ENCODE data around the gene MMP26.

The MMP26 gene

GRCh38 chr11:4700436-4700820, 4.2 kb upstream of the MMP26 start:
- H3K9ac ChIP-seq (ENCODE audit: low read length), result no peak overlapping the region
- H3K4me3 ChIP-seq (ENCODE audit: insufficient read depth in 1 of 2, low read depth in 1 of 2, low read length in 2 of 2), result no peak overlapping the region
- DNase-seq, result no peak
- H3K4ac ChIP-seq (ENCODE audit: low read depth in 1 of 2, low read length in 2 of 2), result no peak overlapping the region
- H3K9me3 ChIP-seq (ENCODE audit: control insufficient read depth, low read length), result no peaks in the 10 kb centered on the region
- no peak overlapping the region for H2BK12ac ChIP-seq (ENCODE audit: low read length in 2 of 2)
- no peak overlapping the region for H2AK5ac ChIP-seq (ENCODE audit: low read length, severe bottlenecking)
- H3K4me2 ChIP-seq (ENCODE audit: low read length, poor library complexity, severe bottlenecking), result no peak overlapping the region
- H3K23ac ChIP-seq (ENCODE audit: low read length in 2 of 2), result no peak overlapping the region
- no peak overlapping the region for H3K14ac ChIP-seq (ENCODE audit: low read length in 2 of 2)
- no peaks in the 10 kb centered on the region for H3K79me1 ChIP-seq (replicated peaks; ENCODE audit: low read length, poor library complexity, severe bottlenecking)
- H2BK15ac ChIP-seq (ENCODE audit: low read depth, poor library complexity, severe bottlenecking), result no peak overlapping the region
- H3K27me3 ChIP-seq (ENCODE audit: control insufficient read depth in 1 of 2, insufficient read depth in 1 of 2, low read length in 2 of 2), result no peaks in the 10 kb centered on the region
- no peaks in the 10 kb centered on the region for H3K4me1 ChIP-seq (ENCODE audit: control insufficient read depth, insufficient read depth, low read depth, low read length)
- H2BK120ac ChIP-seq (ENCODE audit: low read depth, low read length), result no peak overlapping the region
- no peak overlapping the region for H4K91ac ChIP-seq (ENCODE audit: low read length)
- H3K36me3 ChIP-seq (ENCODE audit: control insufficient read depth in 1 of 2, insufficient read depth in 2 of 2, low read depth in 1 of 2, low read length in 2 of 2), result no peaks in the 10 kb centered on the region
- WGBS, result no CpG with 5 or more reads among the region's 1 CpG
- no peak overlapping the region for H3K18ac ChIP-seq (ENCODE audit: low read depth in 1 of 2, low read length in 2 of 2)
- no peak overlapping the region for H2AFZ ChIP-seq (ENCODE audit: low read depth, low read length)
- no peak overlapping the region for H4K8ac ChIP-seq (ENCODE audit: low read length)
- no peak overlapping the region for H3K27ac ChIP-seq (ENCODE audit: low read length, poor library complexity, severe bottlenecking)
- H2BK5ac ChIP-seq (ENCODE audit: low read depth, low read length, poor library complexity, severe bottlenecking), result no peak overlapping the region

DNA sequence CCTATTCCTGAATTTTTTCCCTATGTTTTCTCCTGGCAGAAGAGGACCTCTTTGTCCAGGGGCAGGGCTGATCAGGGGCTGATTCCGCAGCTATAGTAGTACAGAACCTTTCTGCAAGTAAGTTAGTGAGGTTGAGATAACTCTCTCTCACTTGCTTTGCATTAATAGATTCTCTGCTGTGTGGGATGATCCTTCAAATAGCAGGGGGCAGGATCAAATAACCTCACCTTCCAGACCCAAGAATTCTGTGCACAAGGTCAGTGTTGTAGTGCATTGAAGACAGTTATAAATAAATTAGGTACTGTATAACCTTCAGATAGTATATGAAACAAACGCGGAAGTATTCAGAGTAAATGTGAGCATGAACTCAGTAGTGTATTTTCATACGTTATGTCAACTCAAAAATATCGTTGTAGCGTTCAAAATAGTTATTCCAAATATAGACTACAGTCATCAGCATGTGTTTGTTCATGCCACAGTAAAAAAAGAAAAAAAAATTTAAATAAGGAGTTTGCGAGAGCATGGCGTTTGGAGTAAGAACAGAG, 278 bp downstream of the MMP26 start:
- DNase-seq, result no peak
- H3K27me3 ChIP-seq (ENCODE audit: control insufficient read depth in 1 of 2, insufficient read depth in 1 of 2, low read length in 2 of 2), result peaks cover 0 to 5% of the 10 kb centered on the region in 2 experiments
- H3K27ac ChIP-seq (ENCODE audit: low read length, poor library complexity, severe bottlenecking), result peak overlapping the region; percentile 86
- 90% methylated on average over 6 of the region's 8 CpGs for WGBS
- no peak overlapping the region for H2BK15ac ChIP-seq (ENCODE audit: low read depth, poor library complexity, severe bottlenecking)
- no peak overlapping the region for H2BK5ac ChIP-seq (ENCODE audit: low read depth, low read length, poor library complexity, severe bottlenecking)
- H3K4me3 ChIP-seq (ENCODE audit: insufficient read depth in 1 of 2, low read depth in 1 of 2, low read length in 2 of 2), result no peak overlapping the region
- no peak overlapping the region for H2AFZ ChIP-seq (ENCODE audit: low read depth, low read length)
- H3K4ac ChIP-seq (ENCODE audit: low read depth in 1 of 2, low read length in 2 of 2), result no peak overlapping the region
- no peaks in the 10 kb centered on the region for H3K9me3 ChIP-seq (ENCODE audit: control insufficient read depth, low read length)
- no peak overlapping the region for H3K4me2 ChIP-seq (ENCODE audit: low read length, poor library complexity, severe bottlenecking)
- H3K23ac ChIP-seq (ENCODE audit: low read length in 2 of 2), result no peak overlapping the region
- no peaks in the 10 kb centered on the region for H3K36me3 ChIP-seq (ENCODE audit: control insufficient read depth in 1 of 2, insufficient read depth in 2 of 2, low read depth in 1 of 2, low read length in 2 of 2)
- H3K79me1 ChIP-seq (replicated peaks; ENCODE audit: low read length, poor library complexity, severe bottlenecking), result no peaks in the 10 kb centered on the region
- H3K9ac ChIP-seq (ENCODE audit: low read length), result no peak overlapping the region
- no peak overlapping the region for H3K14ac ChIP-seq (ENCODE audit: low read length in 2 of 2)
- no peak overlapping the region for H2AK5ac ChIP-seq (ENCODE audit: low read length, severe bottlenecking)
- H3K4me1 ChIP-seq (ENCODE audit: control insufficient read depth, insufficient read depth, low read depth, low read length), result no peaks in the 10 kb centered on the region
- no peak overlapping the region for H4K91ac ChIP-seq (ENCODE audit: low read length)
- H3K18ac ChIP-seq (ENCODE audit: low read depth in 1 of 2, low read length in 2 of 2), result no peak overlapping the region
- H2BK120ac ChIP-seq (ENCODE audit: low read depth, low read length), result no peak overlapping the region
- no peak overlapping the region for H4K8ac ChIP-seq (ENCODE audit: low read length)
- no peak overlapping the region for H2BK12ac ChIP-seq (ENCODE audit: low read length in 2 of 2)

DNA sequence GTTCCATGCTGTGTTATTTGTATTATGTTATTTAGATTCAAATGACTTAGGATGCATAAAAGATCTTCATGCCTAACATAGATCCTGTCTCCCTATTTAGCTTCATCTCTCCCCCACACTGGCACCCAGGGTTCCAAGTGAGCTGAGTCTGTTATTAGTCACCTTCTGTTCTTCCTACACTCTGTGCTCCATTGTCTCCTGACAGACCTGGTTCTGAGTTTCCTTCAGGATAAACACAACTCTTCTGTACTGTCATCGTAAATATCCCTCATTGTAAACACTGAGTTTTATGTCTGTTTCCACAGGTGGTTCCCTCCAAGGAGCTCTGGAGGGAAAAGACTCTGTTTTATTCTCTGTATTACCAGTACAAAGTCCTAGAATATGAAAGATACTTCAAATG, 8.7 kb downstream of the MMP26 start:
- Histone ChIP-seq H3K36me3 (ENCODE audit: control insufficient read depth in 1 of 2, insufficient read depth in 2 of 2, low read depth in 1 of 2, low read length in 2 of 2) (no peaks in the 10 kb centered on the region), H3K4ac (ENCODE audit: low read depth in 1 of 2, low read length in 2 of 2) (no peak overlapping the region), H3K23ac (ENCODE audit: low read length in 2 of 2) (no peak overlapping the region), H2BK12ac (ENCODE audit: low read length in 2 of 2) (no peak overlapping the region), H3K79me1 (replicated peaks; ENCODE audit: low read length, poor library complexity, severe bottlenecking) (no peaks in the 10 kb centered on the region), H3K4me3 (ENCODE audit: insufficient read depth in 1 of 2, low read depth in 1 of 2, low read length in 2 of 2) (no peak overlapping the region), H3K4me2 (ENCODE audit: low read length, poor library complexity, severe bottlenecking) (no peak overlapping the region), H2AFZ (ENCODE audit: low read depth, low read length) (no peak overlapping the region), H2BK5ac (ENCODE audit: low read depth, low read length, poor library complexity, severe bottlenecking) (no peak overlapping the region), H3K14ac (ENCODE audit: low read length in 2 of 2) (no peak overlapping the region), H3K9me3 (ENCODE audit: control insufficient read depth, low read length) (no peaks in the 10 kb centered on the region), H3K9ac (ENCODE audit: low read length) (no peak overlapping the region), H3K27ac (ENCODE audit: low read length, poor library complexity, severe bottlenecking) (no peak overlapping the region), H4K91ac (ENCODE audit: low read length) (no peak overlapping the region), H3K27me3 (ENCODE audit: control insufficient read depth in 1 of 2, insufficient read depth in 1 of 2, low read length in 2 of 2) (peaks cover 0 to 5% of the 10 kb centered on the region in 2 experiments), H2BK15ac (ENCODE audit: low read depth, poor library complexity, severe bottlenecking) (no peak overlapping the region), H3K4me1 (ENCODE audit: control insufficient read depth, insufficient read depth, low read depth, low read length) (no peaks in the 10 kb centered on the region), H2BK120ac (ENCODE audit: low read depth, low read length) (no peak overlapping the region), H2AK5ac (ENCODE audit: low read length, severe bottlenecking) (no peak overlapping the region), H4K8ac (ENCODE audit: low read length) (no peak overlapping the region), H3K18ac (ENCODE audit: low read depth in 1 of 2, low read length in 2 of 2) (no peak overlapping the region)
- WGBS, result 20% methylated on average over 1 of the region's 1 CpG
- DNase-seq, result no peak

DNA sequence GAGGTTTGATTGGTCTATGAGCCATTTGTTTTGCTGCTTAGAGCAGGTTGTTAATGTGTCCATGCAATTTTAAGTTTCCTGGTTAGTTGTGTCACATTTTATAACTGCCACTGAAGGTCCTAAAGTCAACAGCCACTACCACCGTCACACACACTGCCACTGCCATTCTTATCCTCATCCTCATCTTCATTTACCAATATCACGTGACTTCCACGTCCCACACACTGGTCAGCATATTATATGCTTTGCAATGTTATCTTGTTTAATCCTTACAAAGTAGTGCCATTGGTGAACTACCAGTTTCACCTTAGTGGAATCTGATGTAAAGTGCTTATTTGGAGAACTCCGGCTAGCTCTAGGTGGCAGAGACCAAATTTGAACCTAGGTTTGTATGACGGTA, 9.7 kb downstream of the MMP26 start:
- H2AFZ ChIP-seq (ENCODE audit: low read depth, low read length), result no peak overlapping the region
- H3K4me3 ChIP-seq (ENCODE audit: insufficient read depth in 1 of 2, low read depth in 1 of 2, low read length in 2 of 2), result no peak overlapping the region
- no peak overlapping the region for H3K4ac ChIP-seq (ENCODE audit: low read depth in 1 of 2, low read length in 2 of 2)
- H3K14ac ChIP-seq (ENCODE audit: low read length in 2 of 2), result no peak overlapping the region
- no peak overlapping the region for H3K27ac ChIP-seq (ENCODE audit: low read length, poor library complexity, severe bottlenecking)
- H3K18ac ChIP-seq (ENCODE audit: low read depth in 1 of 2, low read length in 2 of 2), result no peak overlapping the region
- no peak overlapping the region for H3K9ac ChIP-seq (ENCODE audit: low read length)
- no peak overlapping the region for H4K8ac ChIP-seq (ENCODE audit: low read length)
- H3K23ac ChIP-seq (ENCODE audit: low read length in 2 of 2), result no peak overlapping the region
- no peaks in the 10 kb centered on the region for H3K4me1 ChIP-seq (ENCODE audit: control insufficient read depth, insufficient read depth, low read depth, low read length)
- no peaks in the 10 kb centered on the region for H3K79me1 ChIP-seq (replicated peaks; ENCODE audit: low read length, poor library complexity, severe bottlenecking)
- no peak overlapping the region for H2BK5ac ChIP-seq (ENCODE audit: low read depth, low read length, poor library complexity, severe bottlenecking)
- no peak overlapping the region for H4K91ac ChIP-seq (ENCODE audit: low read length)
- H2BK12ac ChIP-seq (ENCODE audit: low read length in 2 of 2), result no peak overlapping the region
- DNase-seq, result no peak
- no peak overlapping the region for H2BK120ac ChIP-seq (ENCODE audit: low read depth, low read length)
- H3K4me2 ChIP-seq (ENCODE audit: low read length, poor library complexity, severe bottlenecking), result no peak overlapping the region
- H2BK15ac ChIP-seq (ENCODE audit: low read depth, poor library complexity, severe bottlenecking), result no peak overlapping the region
- H2AK5ac ChIP-seq (ENCODE audit: low read length, severe bottlenecking), result no peak overlapping the region
- no peaks in the 10 kb centered on the region for H3K36me3 ChIP-seq (ENCODE audit: control insufficient read depth in 1 of 2, insufficient read depth in 2 of 2, low read depth in 1 of 2, low read length in 2 of 2)
- H3K27me3 ChIP-seq (ENCODE audit: control insufficient read depth in 1 of 2, insufficient read depth in 1 of 2, low read length in 2 of 2), result peaks cover 0 to 5% of the 10 kb centered on the region in 2 experiments
- no peaks in the 10 kb centered on the region for H3K9me3 ChIP-seq (ENCODE audit: control insufficient read depth, low read length)
- 89% methylated on average over 1 of the region's 5 CpGs for WGBS
